GM23338 (cell line): ENCODE results near the gene RAB4A. TPM values are rescaled to one million over a fixed set of nuclear protein-coding genes. Genes with fewer than 3 reads are reported as not detected.

ENCODE experiments used
- CREB1 ChIP-seq: fragments of 250-450 bp; sonication (Bioruptor Pico); IDR thresholded peaks from 2 replicates; pipeline ENCODE4 v1.5.0; 2020; ENCODE audit warnings: low read depth, mild to moderate bottlenecking, moderate library complexity
- EZH2 ChIP-seq: fragments of 200-600 bp; sonication (generic); IDR thresholded peaks from one replicate; pipeline ENCODE4 v1.8.0; 2017; ENCODE audit warnings: antibody characterized with exemption, mild to moderate bottlenecking, low read depth; ENCODE audit not compliant: unreplicated experiment
- EZH2phosphoT487 ChIP-seq: fragments of 200-600 bp; sonication (generic); IDR thresholded peaks from one replicate; pipeline ENCODE4 v1.8.1; 2018; ENCODE audit warnings: antibody characterized with exemption; ENCODE audit not compliant: unreplicated experiment
- JUNB ChIP-seq: IDR thresholded peaks from one replicate; pipeline ENCODE4 v1.6.1; 2016; ENCODE audit warnings: antibody characterized with exemption; ENCODE audit not compliant: unreplicated experiment
- NANOG ChIP-seq: IDR thresholded peaks from 2 replicates; pipeline ENCODE4 v1.6.1; 2016; ENCODE audit warnings: antibody characterized with exemption, borderline replicate concordance
- POLR2AphosphoS5 ChIP-seq: IDR thresholded peaks from 2 replicates; pipeline ENCODE4 v1.6.1; 2016; ENCODE audit warnings: antibody characterized with exemption, low read depth
- ZNF114 ChIP-seq: fragments of 250-450 bp; sonication (Bioruptor Pico); IDR thresholded peaks from 2 replicates; pipeline ENCODE4 v1.5.0; 2020; ENCODE audit warnings: mild to moderate bottlenecking, moderate library complexity
- polyA plus RNA-seq: library from polyadenylated mRNA; unstranded; fragments of >200 nt; fragmentation: Nextera tagmentation; extraction: Ambion mirVana; gene quantifications from 2 replicates; pipeline ENCODE4 v1.2.1, GENCODE V29; 2016
- total RNA-seq: library from RNA; depleted of rRNA; stranded (reverse); fragments of >200 nt; shearing (Covaris generic); gene quantifications from 2 replicates; pipeline ENCODE4 v1.2.3, GENCODE V29; 2014
- TF ChIP-seq, protein P1 (sequence below): fragments of 250-450 bp; sonication (Bioruptor Pico); IDR thresholded peaks from 2 replicates; pipeline ENCODE4 v1.5.0; 2020; ENCODE audit warnings: mild to moderate bottlenecking, moderate library complexity
- TF ChIP-seq, protein P2 (sequence below): IDR thresholded peaks from one replicate; pipeline ENCODE4 v1.6.1; 2018; ENCODE audit warnings: antibody characterized with exemption; ENCODE audit not compliant: unreplicated experiment
- TF ChIP-seq, protein P3 (sequence below): IDR thresholded peaks from 2 replicates; pipeline ENCODE4 v1.6.1; 2016; ENCODE audit warnings: antibody characterized with exemption

RAB4A gene
- total and polyA plus RNA-seq, 2 experiments from 2014 or later: 37.5 to 50.8 TPM

DNA sequence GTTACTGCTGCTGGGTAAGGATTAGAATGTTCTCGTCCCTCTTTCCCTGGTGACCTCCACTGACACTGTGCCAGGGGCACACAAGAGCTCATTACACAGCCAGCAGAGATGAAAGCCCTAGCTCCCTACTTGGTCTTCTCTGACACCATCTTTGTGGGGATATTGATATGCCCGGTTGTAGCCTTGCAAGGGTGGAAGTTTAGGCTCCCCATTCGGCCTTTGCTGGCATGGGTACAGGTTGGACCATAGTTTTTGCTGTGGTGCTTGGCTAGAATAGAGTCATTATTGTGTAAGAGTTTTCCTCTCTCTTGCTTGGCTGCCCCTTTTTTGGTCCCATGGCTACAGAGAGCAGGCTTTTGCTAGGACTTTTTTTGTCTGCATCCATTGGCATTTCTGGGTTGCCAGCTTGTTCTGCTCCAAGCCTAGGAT lies 12.3 kb downstream of the RAB4A start (continued):
- TF ChIP-seq, protein P1, sequence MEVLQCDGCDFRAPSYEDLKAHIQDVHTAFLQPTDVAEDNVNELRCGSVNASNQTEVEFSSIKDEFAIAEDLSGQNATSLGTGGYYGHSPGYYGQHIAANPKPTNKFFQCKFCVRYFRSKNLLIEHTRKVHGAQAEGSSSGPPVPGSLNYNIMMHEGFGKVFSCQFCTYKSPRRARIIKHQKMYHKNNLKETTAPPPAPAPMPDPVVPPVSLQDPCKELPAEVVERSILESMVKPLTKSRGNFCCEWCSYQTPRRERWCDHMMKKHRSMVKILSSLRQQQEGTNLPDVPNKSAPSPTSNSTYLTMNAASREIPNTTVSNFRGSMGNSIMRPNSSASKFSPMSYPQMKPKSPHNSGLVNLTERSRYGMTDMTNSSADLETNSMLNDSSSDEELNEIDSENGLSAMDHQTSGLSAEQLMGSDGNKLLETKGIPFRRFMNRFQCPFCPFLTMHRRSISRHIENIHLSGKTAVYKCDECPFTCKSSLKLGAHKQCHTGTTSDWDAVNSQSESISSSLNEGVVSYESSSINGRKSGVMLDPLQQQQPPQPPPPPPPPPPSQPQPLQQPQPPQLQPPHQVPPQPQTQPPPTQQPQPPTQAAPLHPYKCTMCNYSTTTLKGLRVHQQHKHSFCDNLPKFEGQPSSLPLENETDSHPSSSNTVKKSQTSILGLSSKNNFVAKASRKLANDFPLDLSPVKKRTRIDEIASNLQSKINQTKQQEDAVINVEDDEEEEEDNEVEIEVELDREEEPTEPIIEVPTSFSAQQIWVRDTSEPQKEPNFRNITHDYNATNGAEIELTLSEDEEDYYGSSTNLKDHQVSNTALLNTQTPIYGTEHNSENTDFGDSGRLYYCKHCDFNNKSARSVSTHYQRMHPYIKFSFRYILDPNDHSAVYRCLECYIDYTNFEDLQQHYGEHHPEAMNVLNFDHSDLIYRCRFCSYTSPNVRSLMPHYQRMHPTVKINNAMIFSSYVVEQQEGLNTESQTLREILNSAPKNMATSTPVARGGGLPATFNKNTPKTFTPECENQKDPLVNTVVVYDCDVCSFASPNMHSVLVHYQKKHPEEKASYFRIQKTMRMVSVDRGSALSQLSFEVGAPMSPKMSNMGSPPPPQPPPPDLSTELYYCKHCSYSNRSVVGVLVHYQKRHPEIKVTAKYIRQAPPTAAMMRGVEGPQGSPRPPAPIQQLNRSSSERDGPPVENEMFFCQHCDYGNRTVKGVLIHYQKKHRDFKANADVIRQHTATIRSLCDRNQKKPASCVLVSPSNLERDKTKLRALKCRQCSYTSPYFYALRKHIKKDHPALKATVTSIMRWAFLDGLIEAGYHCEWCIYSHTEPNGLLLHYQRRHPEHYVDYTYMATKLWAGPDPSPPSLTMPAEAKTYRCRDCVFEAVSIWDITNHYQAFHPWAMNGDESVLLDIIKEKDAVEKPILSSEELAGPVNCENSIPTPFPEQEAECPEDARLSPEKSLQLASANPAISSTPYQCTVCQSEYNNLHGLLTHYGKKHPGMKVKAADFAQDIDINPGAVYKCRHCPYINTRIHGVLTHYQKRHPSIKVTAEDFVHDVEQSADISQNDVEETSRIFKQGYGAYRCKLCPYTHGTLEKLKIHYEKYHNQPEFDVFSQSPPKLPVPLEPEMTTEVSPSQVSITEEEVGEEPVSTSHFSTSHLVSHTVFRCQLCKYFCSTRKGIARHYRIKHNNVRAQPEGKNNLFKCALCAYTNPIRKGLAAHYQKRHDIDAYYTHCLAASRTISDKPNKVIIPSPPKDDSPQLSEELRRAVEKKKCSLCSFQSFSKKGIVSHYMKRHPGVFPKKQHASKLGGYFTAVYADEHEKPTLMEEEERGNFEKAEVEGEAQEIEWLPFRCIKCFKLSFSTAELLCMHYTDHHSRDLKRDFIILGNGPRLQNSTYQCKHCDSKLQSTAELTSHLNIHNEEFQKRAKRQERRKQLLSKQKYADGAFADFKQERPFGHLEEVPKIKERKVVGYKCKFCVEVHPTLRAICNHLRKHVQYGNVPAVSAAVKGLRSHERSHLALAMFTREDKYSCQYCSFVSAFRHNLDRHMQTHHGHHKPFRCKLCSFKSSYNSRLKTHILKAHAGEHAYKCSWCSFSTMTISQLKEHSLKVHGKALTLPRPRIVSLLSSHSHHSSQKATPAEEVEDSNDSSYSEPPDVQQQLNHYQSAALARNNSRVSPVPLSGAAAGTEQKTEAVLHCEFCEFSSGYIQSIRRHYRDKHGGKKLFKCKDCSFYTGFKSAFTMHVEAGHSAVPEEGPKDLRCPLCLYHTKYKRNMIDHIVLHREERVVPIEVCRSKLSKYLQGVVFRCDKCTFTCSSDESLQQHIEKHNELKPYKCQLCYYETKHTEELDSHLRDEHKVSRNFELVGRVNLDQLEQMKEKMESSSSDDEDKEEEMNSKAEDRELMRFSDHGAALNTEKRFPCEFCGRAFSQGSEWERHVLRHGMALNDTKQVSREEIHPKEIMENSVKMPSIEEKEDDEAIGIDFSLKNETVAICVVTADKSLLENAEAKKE: no peak
- TF ChIP-seq NANOG (no peak), ZNF114 (CRISPR knock-in tag) (no peak), CREB1 (CRISPR knock-in tag) (no peak), EZH2phosphoT487 (no peak), EZH2 (no peak), JUNB (no peak), POLR2AphosphoS5 (no peak)
- TF ChIP-seq, protein P2, sequence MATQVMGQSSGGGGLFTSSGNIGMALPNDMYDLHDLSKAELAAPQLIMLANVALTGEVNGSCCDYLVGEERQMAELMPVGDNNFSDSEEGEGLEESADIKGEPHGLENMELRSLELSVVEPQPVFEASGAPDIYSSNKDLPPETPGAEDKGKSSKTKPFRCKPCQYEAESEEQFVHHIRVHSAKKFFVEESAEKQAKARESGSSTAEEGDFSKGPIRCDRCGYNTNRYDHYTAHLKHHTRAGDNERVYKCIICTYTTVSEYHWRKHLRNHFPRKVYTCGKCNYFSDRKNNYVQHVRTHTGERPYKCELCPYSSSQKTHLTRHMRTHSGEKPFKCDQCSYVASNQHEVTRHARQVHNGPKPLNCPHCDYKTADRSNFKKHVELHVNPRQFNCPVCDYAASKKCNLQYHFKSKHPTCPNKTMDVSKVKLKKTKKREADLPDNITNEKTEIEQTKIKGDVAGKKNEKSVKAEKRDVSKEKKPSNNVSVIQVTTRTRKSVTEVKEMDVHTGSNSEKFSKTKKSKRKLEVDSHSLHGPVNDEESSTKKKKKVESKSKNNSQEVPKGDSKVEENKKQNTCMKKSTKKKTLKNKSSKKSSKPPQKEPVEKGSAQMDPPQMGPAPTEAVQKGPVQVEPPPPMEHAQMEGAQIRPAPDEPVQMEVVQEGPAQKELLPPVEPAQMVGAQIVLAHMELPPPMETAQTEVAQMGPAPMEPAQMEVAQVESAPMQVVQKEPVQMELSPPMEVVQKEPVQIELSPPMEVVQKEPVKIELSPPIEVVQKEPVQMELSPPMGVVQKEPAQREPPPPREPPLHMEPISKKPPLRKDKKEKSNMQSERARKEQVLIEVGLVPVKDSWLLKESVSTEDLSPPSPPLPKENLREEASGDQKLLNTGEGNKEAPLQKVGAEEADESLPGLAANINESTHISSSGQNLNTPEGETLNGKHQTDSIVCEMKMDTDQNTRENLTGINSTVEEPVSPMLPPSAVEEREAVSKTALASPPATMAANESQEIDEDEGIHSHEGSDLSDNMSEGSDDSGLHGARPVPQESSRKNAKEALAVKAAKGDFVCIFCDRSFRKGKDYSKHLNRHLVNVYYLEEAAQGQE: no peak
- TF ChIP-seq, protein P3, sequence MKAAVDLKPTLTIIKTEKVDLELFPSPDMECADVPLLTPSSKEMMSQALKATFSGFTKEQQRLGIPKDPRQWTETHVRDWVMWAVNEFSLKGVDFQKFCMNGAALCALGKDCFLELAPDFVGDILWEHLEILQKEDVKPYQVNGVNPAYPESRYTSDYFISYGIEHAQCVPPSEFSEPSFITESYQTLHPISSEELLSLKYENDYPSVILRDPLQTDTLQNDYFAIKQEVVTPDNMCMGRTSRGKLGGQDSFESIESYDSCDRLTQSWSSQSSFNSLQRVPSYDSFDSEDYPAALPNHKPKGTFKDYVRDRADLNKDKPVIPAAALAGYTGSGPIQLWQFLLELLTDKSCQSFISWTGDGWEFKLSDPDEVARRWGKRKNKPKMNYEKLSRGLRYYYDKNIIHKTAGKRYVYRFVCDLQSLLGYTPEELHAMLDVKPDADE: no peak
